Muscle of arm (tissue), 12 donors: ENCODE results near the gene CACNA1D. TPM values are rescaled to one million over a fixed set of nuclear protein-coding genes. Genes with fewer than 3 reads are reported as not detected.

Experiments
- DNase-seq: peaks from one replicate; pipeline ENCODE4 v3.0.0-alpha.2; 2013
- polyA plus RNA-seq, 12 donors: library from polyadenylated mRNA; unstranded; fragments of 120-200 nt; gene quantifications; one replicate each; pipeline ENCODE4 v1.2.1, GENCODE V29; 2013; ENCODE audit not compliant: insufficient read length in 12 of 12

The CACNA1D gene
- polyA plus RNA-seq, 12 donors: 1.5 to 18.8 (median 2.2) TPM; not detected in 1

GRCh38 chr3:53493595-53493962 lies 832 bp upstream of the CACNA1D start:
- no peak for DNase-seq

- DNase-seq: no peak
Measured at GRCh38 chr3:53495146-53495519, 722 bp downstream of the CACNA1D start.

- DNase-seq: no peak
Measured at GRCh38 chr3:53495520-53496391, 1.3 kb downstream of the CACNA1D start.

GRCh38 chr3:53496392-53496670 lies 1.9 kb downstream of the CACNA1D start:
- DNase-seq: no peak

GRCh38 chr3:53496984-53497383 lies 2.6 kb downstream of the CACNA1D start:
- no peak for DNase-seq

GRCh38 chr3:53498806-53499641 lies 4.6 kb downstream of the CACNA1D start:
- no peak for DNase-seq

- no peak for DNase-seq
Measured at GRCh38 chr3:53500165-53500777, 5.9 kb downstream of the CACNA1D start.

- no peak for DNase-seq
Measured at GRCh38 chr3:53501178-53501577, 6.8 kb downstream of the CACNA1D start.

- DNase-seq: no peak
Measured at GRCh38 chr3:53502737-53503136, 8.3 kb downstream of the CACNA1D start.

GRCh38 chr3:53503195-53503594 lies 8.8 kb downstream of the CACNA1D start:
- no peak for DNase-seq

GRCh38 chr3:53506110-53506762 lies 11.8 kb downstream of the CACNA1D start:
- DNase-seq: no peak

GRCh38 chr3:53506763-53507145 lies 12.3 kb downstream of the CACNA1D start:
- no peak for DNase-seq

- DNase-seq: no peak
Measured at GRCh38 chr3:53509494-53509893, 15.1 kb downstream of the CACNA1D start.

- no peak for DNase-seq
Measured at GRCh38 chr3:53510508-53510907, 16.1 kb downstream of the CACNA1D start.

GRCh38 chr3:53511246-53511645 lies 16.8 kb downstream of the CACNA1D start:
- no peak for DNase-seq

- DNase-seq: no peak
Measured at GRCh38 chr3:53513556-53514190, 19.3 kb downstream of the CACNA1D start.

GRCh38 chr3:53516339-53516738 lies 21.9 kb downstream of the CACNA1D start:
- no peak for DNase-seq

GRCh38 chr3:53518495-53518981 lies 24.1 kb downstream of the CACNA1D start:
- no peak for DNase-seq

GRCh38 chr3:53519065-53519709 lies 24.8 kb downstream of the CACNA1D start:
- DNase-seq: no peak

- DNase-seq: no peak
Measured at GRCh38 chr3:53523346-53523745, 28.9 kb downstream of the CACNA1D start.

- DNase-seq: peak; percentile 33
Measured at GRCh38 chr3:53524566-53524965, 30.2 kb downstream of the CACNA1D start.
